Neural progenitor cell (in vitro differentiated cells): Measurements from ENCODE around the gene GABBR2. TPM values are rescaled to one million over a fixed set of nuclear protein-coding genes. Genes with fewer than 3 reads are reported as not detected.

Experiments
- DNase-seq: peaks from one replicate; pipeline ENCODE4 v3.0.0-alpha.2; 2016; ENCODE audit warnings: low spot score
- H2AFZ ChIP-seq: fragments of 200-600 bp; sonication (generic); replicated peaks from 2 replicates; pipeline ENCODE4 v1.6.1; 2016; ENCODE audit warnings: antibody characterized with exemption
- H3F3A ChIP-seq: fragments of 200-600 bp; sonication (generic); 2 replicates; pipeline ENCODE4 v1.6.1; 2016; ENCODE audit warnings: antibody characterized with exemption, low read depth
- H3K27ac ChIP-seq: fragments of 200-600 bp; sonication (generic); 2 replicates; pipeline ENCODE4 v1.5.1; 2016; ENCODE audit warnings: mild to moderate bottlenecking
- H3K27me3 ChIP-seq: fragments of 200-600 bp; sonication (generic); 2 replicates; pipeline ENCODE4 v1.6.1; 2016; ENCODE audit warnings: mild to moderate bottlenecking, moderate library complexity
- H3K36me3 ChIP-seq: fragments of 200-600 bp; sonication (generic); 2 replicates; pipeline ENCODE4 v1.5.1; 2016
- H3K4me1 ChIP-seq: fragments of 200-600 bp; sonication (generic); 2 replicates; pipeline ENCODE4 v1.6.1; 2016; ENCODE audit warnings: mixed run types
- H3K4me2 ChIP-seq: fragments of 200-600 bp; sonication (generic); 2 replicates; pipeline ENCODE4 v1.6.1; 2016
- H3K4me3 ChIP-seq: fragments of 200-600 bp; sonication (generic); 2 replicates; pipeline ENCODE4 v1.5.1; 2016
- H3K79me2 ChIP-seq: fragments of 200-600 bp; sonication (generic); 2 replicates; pipeline ENCODE4 v1.6.1; 2016; ENCODE audit warnings: low read depth
- H3K9ac ChIP-seq: fragments of 200-600 bp; sonication (generic); 2 replicates; pipeline ENCODE4 v1.6.1; 2016
- H3K9me3 ChIP-seq: fragments of 200-600 bp; sonication (generic); 2 replicates; pipeline ENCODE4 v1.5.1; 2016; ENCODE audit warnings: low read depth
- H4K20me1 ChIP-seq: fragments of 200-600 bp; sonication (generic); 2 replicates; pipeline ENCODE4 v1.6.1; 2016; ENCODE audit warnings: low read depth
- H3K27ac Mint-ChIP-seq: 3 replicates; pipeline ENCODE4 v1.8.0; 2021; ENCODE audit warnings: mixed read lengths
- H3K27me3 Mint-ChIP-seq: 2 replicates; pipeline ENCODE4 v1.8.0; 2022; ENCODE audit warnings: low read depth, mild to moderate bottlenecking, inconsistent platforms, moderate library complexity, mixed read lengths; ENCODE audit not compliant: insufficient read depth
- H3K36me3 Mint-ChIP-seq: 3 replicates; pipeline ENCODE4 v1.8.0; 2021; ENCODE audit warnings: mixed read lengths
- H3K4me1 Mint-ChIP-seq: 3 replicates; pipeline ENCODE4 v1.8.0; 2021; ENCODE audit warnings: mixed read lengths
- H3K4me3 Mint-ChIP-seq: 3 replicates; pipeline ENCODE4 v1.8.0; 2021; ENCODE audit warnings: mild to moderate bottlenecking, moderate library complexity, mixed read lengths
- H3K9me3 Mint-ChIP-seq: 3 replicates; pipeline ENCODE4 v1.8.0; 2020; ENCODE audit warnings: mixed read lengths
- CTCF ChIP-seq: fragments of 200-600 bp; sonication (generic); IDR thresholded peaks from 2 replicates; pipeline ENCODE4 v1.5.1; 2017; ENCODE audit warnings: antibody characterized with exemption, mild to moderate bottlenecking
- EZH2 ChIP-seq: fragments of 200-600 bp; sonication (generic); IDR thresholded peaks from 2 replicates; pipeline ENCODE4 v1.6.1; 2017; ENCODE audit warnings: antibody characterized with exemption, mild to moderate bottlenecking, moderate library complexity
- EZH2phosphoT487 ChIP-seq: fragments of 200-600 bp; sonication (generic); IDR thresholded peaks from 2 replicates; pipeline ENCODE4 v1.6.1; 2017; ENCODE audit warnings: antibody characterized with exemption
- total RNA-seq: library from RNA; depleted of rRNA; stranded (reverse); fragments of >200 nt; gene quantifications from 2 replicates; pipeline ENCODE4 v1.2.3, GENCODE V29; 2015; ENCODE audit warnings: low replicate concordance

The GABBR2 gene
- total RNA-seq, 1 donor from 2014 or later, result not detected

- Mint-ChIP-seq H3K4me3 (no peak overlapping the region), H3K27me3 (peaks cover 7% of the 10 kb centered on the region), H3K9me3 (no peaks in the 10 kb centered on the region), H3K4me1 (peaks cover 6% of the 10 kb centered on the region), H3K36me3 (no peaks in the 10 kb centered on the region), H3K27ac (no peak overlapping the region)
- DNase-seq, result no peak
- no peak overlapping the region for H3K9ac ChIP-seq
- H3K27ac ChIP-seq, result no peak overlapping the region
- H3F3A ChIP-seq, result peaks cover 4% of the 10 kb centered on the region
- H3K79me2 ChIP-seq, result no peaks in the 10 kb centered on the region
- H3K9me3 ChIP-seq, result no peaks in the 10 kb centered on the region
- peaks cover 19% of the 10 kb centered on the region for H3K4me1 ChIP-seq
- no peaks in the 10 kb centered on the region for H3K36me3 ChIP-seq
- no peaks in the 10 kb centered on the region for H4K20me1 ChIP-seq
- H2AFZ ChIP-seq, result no peak overlapping the region
- H3K4me3 ChIP-seq, result no peak overlapping the region
- no peaks in the 10 kb centered on the region for H3K27me3 ChIP-seq
- no peak overlapping the region for H3K4me2 ChIP-seq
- TF ChIP-seq EZH2phosphoT487 (no peak), CTCF (no peak), EZH2 (no peak)
These were observed 61.5 kb downstream of the GABBR2 start for GRCh38 chr9:98647236-98647635.

DNA sequence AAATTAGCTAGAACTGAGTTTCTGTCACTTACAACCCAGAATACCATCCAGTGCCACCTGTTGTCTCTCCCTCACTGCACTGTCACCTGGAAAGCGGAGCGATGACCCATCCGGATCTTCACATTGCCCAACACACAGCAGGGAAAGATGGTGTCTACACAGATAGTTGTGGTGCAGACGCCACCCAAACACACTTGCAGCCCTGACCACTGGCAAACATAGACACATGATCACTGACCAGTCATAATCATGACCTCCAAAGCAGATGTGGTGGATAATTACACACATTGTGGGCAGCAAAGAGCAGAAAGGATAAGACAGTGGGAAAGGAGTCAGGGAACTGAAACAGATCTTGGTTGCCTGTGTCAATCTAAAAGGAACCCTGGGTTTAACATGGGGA is 64.7 kb downstream of the GABBR2 start:
- DNase-seq, result no peak
- no peak overlapping the region for H3K4me3 Mint-ChIP-seq
- TF ChIP-seq EZH2phosphoT487 (no peak), CTCF (no peak), EZH2 (no peak)
- no peaks in the 10 kb centered on the region for H3K79me2 ChIP-seq
- H3K27me3 Mint-ChIP-seq, result peaks cover 11% of the 10 kb centered on the region
- no peaks in the 10 kb centered on the region for H3K36me3 Mint-ChIP-seq
- no peak overlapping the region for H3K27ac ChIP-seq
- no peaks in the 10 kb centered on the region for H4K20me1 ChIP-seq
- H3K27ac Mint-ChIP-seq, result peak overlapping the region; percentile 21
- peaks cover 6% of the 10 kb centered on the region for H3K4me1 ChIP-seq
- no peaks in the 10 kb centered on the region for H3F3A ChIP-seq
- H3K27me3 ChIP-seq, result no peaks in the 10 kb centered on the region
- H3K36me3 ChIP-seq, result no peaks in the 10 kb centered on the region
- no peak overlapping the region for H3K9ac ChIP-seq
- no peak overlapping the region for H3K4me2 ChIP-seq
- no peak overlapping the region for H3K4me3 ChIP-seq
- no peaks in the 10 kb centered on the region for H3K9me3 Mint-ChIP-seq
- no peaks in the 10 kb centered on the region for H3K4me1 Mint-ChIP-seq
- no peaks in the 10 kb centered on the region for H3K9me3 ChIP-seq
- H2AFZ ChIP-seq, result no peak overlapping the region

DNA sequence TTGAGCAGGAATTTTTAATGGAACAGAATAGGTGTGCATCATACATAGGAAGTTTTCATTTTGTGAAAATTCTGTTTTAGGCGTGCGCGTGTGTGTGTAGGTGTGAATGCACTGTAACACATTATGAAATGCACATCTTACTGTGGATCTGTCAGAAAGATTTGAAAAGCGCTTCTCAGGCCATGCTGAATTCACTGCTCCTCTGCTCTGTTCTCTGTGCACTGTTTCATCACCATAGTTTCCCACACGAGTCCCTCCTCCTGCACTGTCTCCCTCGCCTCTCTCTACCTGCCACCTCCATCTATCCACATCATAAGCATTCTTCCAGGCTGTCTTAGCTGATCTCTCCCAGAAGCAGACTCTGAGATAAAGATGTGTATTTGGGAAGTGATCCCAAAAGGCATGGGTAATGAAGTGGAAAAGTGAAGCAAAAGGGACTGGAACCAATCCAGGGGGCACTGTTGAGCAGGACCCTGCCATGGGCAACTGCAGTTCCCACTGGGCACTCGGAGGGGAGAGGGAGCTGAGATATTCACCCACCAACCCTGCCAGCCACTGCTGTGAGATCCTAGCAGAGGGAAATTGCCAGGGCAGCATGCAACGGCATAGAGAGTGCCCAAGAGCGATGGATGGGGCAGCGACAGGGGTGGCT is 65.9 kb downstream of the GABBR2 start:
- no peak for TF ChIP-seq EZH2phosphoT487
- no peak for TF ChIP-seq EZH2
- TF ChIP-seq CTCF, result peak; percentile 51
- no peaks in the 10 kb centered on the region for H3K9me3 ChIP-seq
- H3K4me3 ChIP-seq, result no peak overlapping the region
- Mint-ChIP-seq H3K4me1 (no peaks in the 10 kb centered on the region), H3K27ac (no peak overlapping the region), H3K4me3 (no peak overlapping the region), H3K27me3 (peaks cover 11% of the 10 kb centered on the region), H3K36me3 (no peaks in the 10 kb centered on the region), H3K9me3 (no peaks in the 10 kb centered on the region)
- no peaks in the 10 kb centered on the region for H4K20me1 ChIP-seq
- no peak overlapping the region for H3K4me2 ChIP-seq
- H3K27ac ChIP-seq, result no peak overlapping the region
- H3K9ac ChIP-seq, result no peak overlapping the region
- H3F3A ChIP-seq, result no peaks in the 10 kb centered on the region
- H3K4me1 ChIP-seq, result no peaks in the 10 kb centered on the region
- no peaks in the 10 kb centered on the region for H3K36me3 ChIP-seq
- DNase-seq, result peak; percentile 50
- H3K27me3 ChIP-seq, result no peaks in the 10 kb centered on the region
- no peaks in the 10 kb centered on the region for H3K79me2 ChIP-seq
- no peak overlapping the region for H2AFZ ChIP-seq
